Esophagus muscularis mucosa (tissue), 4 donors: ENCODE measurements around the gene FDX1. TPM values are rescaled to one million over a fixed set of nuclear protein-coding genes. Genes with fewer than 3 reads are reported as not detected.

Source experiments
- DNase-seq: peaks from one replicate; pipeline ENCODE4 v3.0.0-alpha.2; 2017; ENCODE audit errors: extremely low spot score
- H3K27ac ChIP-seq, 4 donors: fragments of 200-600 bp; sonication (generic); replicated peaks in 1 of 4; 1 replicate in 3 of 4; 2 replicates in 1 of 4; pipeline ENCODE4 v1.5.1; 2016 to 2019; ENCODE audit warnings: mild to moderate bottlenecking in 1 of 4
- H3K27me3 ChIP-seq, 4 donors: fragments of 200-600 bp; sonication (generic); one replicate each; pipeline versions ENCODE4 v1.5.1 to v1.6.0; 2016 to 2019
- H3K36me3 ChIP-seq, 4 donors: fragments of 200-600 bp; sonication (generic); one replicate each; pipeline ENCODE4 v1.5.1; 2016 to 2019
- H3K4me1 ChIP-seq, 4 donors: fragments of 200-600 bp; sonication (generic); one replicate each; pipeline ENCODE4 v1.5.1; 2016 to 2019
- H3K4me3 ChIP-seq, 4 donors: fragments of 200-600 bp; sonication (generic); 1 replicate in 2 of 4; 2 replicates in 2 of 4; pipeline ENCODE4 v1.5.1; 2016 to 2019; ENCODE audit warnings: mild to moderate bottlenecking in 4 of 4, moderate library complexity in 1 of 4
- H3K9me3 ChIP-seq, 4 donors: fragments of 200-600 bp; sonication (generic); 1 replicate in 3 of 4; 2 replicates in 1 of 4; pipeline ENCODE4 v1.5.1; 2016 to 2019
- EP300 ChIP-seq: sonication (generic); formaldehyde crosslinking; IDR thresholded peaks from one replicate; pipeline ENCODE4 v1.6.1; 2017; ENCODE audit warnings: antibody characterized with exemption
- POLR2A ChIP-seq: fragments of 450-650 bp; IDR thresholded peaks from one replicate; pipeline ENCODE4 v1.6.1; 2017; ENCODE audit warnings: antibody characterized with exemption, moderate library complexity, mild to moderate bottlenecking, low read depth
- POLR2AphosphoS5 ChIP-seq, 2 donors: sonication (generic); formaldehyde crosslinking; IDR thresholded peaks; one replicate each; pipeline ENCODE4 v1.6.1; 2017; ENCODE audit warnings: antibody characterized with exemption in 2 of 2
- WGBS: methylation state at CpG from one replicate; pipeline ENCODE4 v1.1.5; 2018; 5-methylcytosine and 5-hydroxymethylcytosine counted together
- intact Hi-C: fragments of 100-400 bp; cut with DNase I; formaldehyde crosslinking; loops from one replicate; pipeline ENCODE4 v1.15.1; 2023
- total RNA-seq, 4 donors: library from RNA; depleted of rRNA; stranded (reverse); fragments of >200 nt; gene quantifications; one replicate each; pipeline versions ENCODE4 v1.1.0 to v1.2.1, GENCODE V29; 2016
- TF ChIP-seq, protein P1 (sequence below), 3 experiments: fragments of 200-600 bp in 2 of 3; fragments of 450-650 bp in 1 of 3; sonication (generic) in 2 of 3; IDR thresholded peaks; one replicate each; pipeline ENCODE4 v1.5.1; 2017 to 2019; ENCODE audit warnings: antibody characterized with exemption in 3 of 3, mild to moderate bottlenecking in 2 of 3, moderate library complexity in 1 of 3

FDX1 gene
- total RNA-seq, 4 donors from 2014 or later, result 12.0 to 15.7 (median 13.6) TPM

DNA sequence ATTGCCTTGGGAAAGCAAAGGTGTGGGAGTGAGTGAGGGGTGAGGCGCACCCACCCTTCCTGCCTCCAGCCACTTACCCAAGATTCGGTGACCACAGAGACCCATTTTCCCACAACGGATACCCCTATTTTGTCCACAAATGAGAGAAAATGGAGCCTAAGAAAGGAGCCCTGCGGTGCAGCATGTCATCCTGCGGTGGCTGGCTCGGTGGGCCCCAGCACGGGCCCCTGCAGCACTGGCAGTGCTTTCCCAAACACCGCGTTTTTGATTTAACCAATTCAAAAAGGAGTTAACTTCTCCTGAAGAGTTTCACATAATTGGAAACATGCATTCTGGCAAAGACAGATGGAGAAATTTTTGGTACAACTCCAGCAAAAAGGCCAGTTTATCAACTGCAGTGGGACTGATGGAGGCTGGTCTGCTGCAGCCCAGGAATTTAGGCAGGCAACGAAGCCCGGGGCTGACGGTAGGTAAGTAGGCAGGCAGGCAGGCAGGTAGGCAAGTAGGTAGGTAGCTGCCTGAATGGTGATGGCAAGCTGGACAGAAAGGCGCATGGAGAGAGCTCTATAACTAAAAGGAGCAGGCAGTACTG lies 84.2 kb downstream of the FDX1 start:
- Histone ChIP-seq H3K27ac (no peak overlapping the region), H3K27me3 (no peaks in the 10 kb centered on the region), H3K9me3 (no peaks in the 10 kb centered on the region), H3K4me1 (peaks cover 0 to 10% (median 0%) of the 10 kb centered on the region in 4 donors), H3K36me3 (no peaks in the 10 kb centered on the region), H3K4me3 (no peak overlapping the region)
- WGBS, result 61% methylated on average over 13 of the region's 13 CpGs
- DNase-seq, result no peak
- TF ChIP-seq POLR2AphosphoS5 (IDR thresholded peaks at IDR 0.05) (no peak), POLR2A (no peak), EP300 (no peak)
- TF ChIP-seq, protein P1, sequence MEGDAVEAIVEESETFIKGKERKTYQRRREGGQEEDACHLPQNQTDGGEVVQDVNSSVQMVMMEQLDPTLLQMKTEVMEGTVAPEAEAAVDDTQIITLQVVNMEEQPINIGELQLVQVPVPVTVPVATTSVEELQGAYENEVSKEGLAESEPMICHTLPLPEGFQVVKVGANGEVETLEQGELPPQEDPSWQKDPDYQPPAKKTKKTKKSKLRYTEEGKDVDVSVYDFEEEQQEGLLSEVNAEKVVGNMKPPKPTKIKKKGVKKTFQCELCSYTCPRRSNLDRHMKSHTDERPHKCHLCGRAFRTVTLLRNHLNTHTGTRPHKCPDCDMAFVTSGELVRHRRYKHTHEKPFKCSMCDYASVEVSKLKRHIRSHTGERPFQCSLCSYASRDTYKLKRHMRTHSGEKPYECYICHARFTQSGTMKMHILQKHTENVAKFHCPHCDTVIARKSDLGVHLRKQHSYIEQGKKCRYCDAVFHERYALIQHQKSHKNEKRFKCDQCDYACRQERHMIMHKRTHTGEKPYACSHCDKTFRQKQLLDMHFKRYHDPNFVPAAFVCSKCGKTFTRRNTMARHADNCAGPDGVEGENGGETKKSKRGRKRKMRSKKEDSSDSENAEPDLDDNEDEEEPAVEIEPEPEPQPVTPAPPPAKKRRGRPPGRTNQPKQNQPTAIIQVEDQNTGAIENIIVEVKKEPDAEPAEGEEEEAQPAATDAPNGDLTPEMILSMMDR (IDR thresholded peaks at IDR 0.05), result no peak
- intact Hi-C loops, result no loop called here

Other genes with a start within 250 kb of the FDX1 start
- gene RDX, start 133.3 kb upstream of the FDX1 start, total RNA-seq, result 100 to 1,000 TPM in 1 of 4 donors, 10 to 100 TPM in 3; 86.6 to 105 (median 90.4) TPM